Embryonic facial prominence (tissue), 1 donor: Measurements from ENCODE around the gene DCDC2C.

Experiments
- DNase-seq: peaks from one replicate; pipeline ENCODE4 v3.0.0-alpha.2; 2016; ENCODE audit errors: extremely low spot score

The DCDC2C gene

GRCh38 chr2:3827673-3828575 is 124.5 kb downstream of the DCDC2C start:
- DNase-seq = no peak

- no peak for DNase-seq
Observed at GRCh38 chr2:3830796-3831195, 127.4 kb downstream of the DCDC2C start.

GRCh38 chr2:3837086-3837485 is 133.7 kb downstream of the DCDC2C start:
- no peak for DNase-seq

GRCh38 chr2:3838348-3838747 is 135.0 kb downstream of the DCDC2C start:
- DNase-seq = no peak

GRCh38 chr2:3839476-3839875 is 136.1 kb downstream of the DCDC2C start:
- DNase-seq = peak; percentile 52

GRCh38 chr2:3840611-3841155 is 137.3 kb downstream of the DCDC2C start:
- DNase-seq = no peak

- no peak for DNase-seq
Observed at GRCh38 chr2:3847397-3848052, 144.2 kb downstream of the DCDC2C start.

GRCh38 chr2:3848776-3849175 is 145.4 kb downstream of the DCDC2C start:
- no peak for DNase-seq

- DNase-seq = no peak
Observed at GRCh38 chr2:3849213-3849612, 145.8 kb downstream of the DCDC2C start.

- DNase-seq = no peak
Observed at GRCh38 chr2:3857576-3857975, 154.2 kb downstream of the DCDC2C start.

GRCh38 chr2:3864943-3865865 is 161.8 kb downstream of the DCDC2C start:
- no peak for DNase-seq

- no peak for DNase-seq
Observed at GRCh38 chr2:3867469-3867868, 164.1 kb downstream of the DCDC2C start.

GRCh38 chr2:3868012-3868805 is 164.8 kb downstream of the DCDC2C start:
- DNase-seq = no peak

GRCh38 chr2:3870222-3870621 is 166.8 kb downstream of the DCDC2C start:
- DNase-seq = no peak

- no peak for DNase-seq
Observed at GRCh38 chr2:3871002-3871401, 167.6 kb downstream of the DCDC2C start.

- DNase-seq = no peak
Observed at GRCh38 chr2:3872451-3872850, 169.1 kb downstream of the DCDC2C start.

GRCh38 chr2:3873899-3874298 is 170.5 kb downstream of the DCDC2C start:
- DNase-seq = no peak

- no peak for DNase-seq
Observed at GRCh38 chr2:3876221-3876620, 172.8 kb downstream of the DCDC2C start.

GRCh38 chr2:3876685-3877084 is 173.3 kb downstream of the DCDC2C start:
- DNase-seq = no peak

GRCh38 chr2:3885629-3886628 is 182.6 kb downstream of the DCDC2C start:
- DNase-seq = no peak
